GM03348 (cell line): ENCODE results near the gene TSHZ1.
A peak's percentile ranks its signal among the peaks of the same experiment; 100 is the strongest.

Experiments used
- DNase-seq: peaks from one replicate; pipeline ENCODE4 v3.0.0; 2012; ENCODE audit warnings: low spot score

TSHZ1 gene, protein sequence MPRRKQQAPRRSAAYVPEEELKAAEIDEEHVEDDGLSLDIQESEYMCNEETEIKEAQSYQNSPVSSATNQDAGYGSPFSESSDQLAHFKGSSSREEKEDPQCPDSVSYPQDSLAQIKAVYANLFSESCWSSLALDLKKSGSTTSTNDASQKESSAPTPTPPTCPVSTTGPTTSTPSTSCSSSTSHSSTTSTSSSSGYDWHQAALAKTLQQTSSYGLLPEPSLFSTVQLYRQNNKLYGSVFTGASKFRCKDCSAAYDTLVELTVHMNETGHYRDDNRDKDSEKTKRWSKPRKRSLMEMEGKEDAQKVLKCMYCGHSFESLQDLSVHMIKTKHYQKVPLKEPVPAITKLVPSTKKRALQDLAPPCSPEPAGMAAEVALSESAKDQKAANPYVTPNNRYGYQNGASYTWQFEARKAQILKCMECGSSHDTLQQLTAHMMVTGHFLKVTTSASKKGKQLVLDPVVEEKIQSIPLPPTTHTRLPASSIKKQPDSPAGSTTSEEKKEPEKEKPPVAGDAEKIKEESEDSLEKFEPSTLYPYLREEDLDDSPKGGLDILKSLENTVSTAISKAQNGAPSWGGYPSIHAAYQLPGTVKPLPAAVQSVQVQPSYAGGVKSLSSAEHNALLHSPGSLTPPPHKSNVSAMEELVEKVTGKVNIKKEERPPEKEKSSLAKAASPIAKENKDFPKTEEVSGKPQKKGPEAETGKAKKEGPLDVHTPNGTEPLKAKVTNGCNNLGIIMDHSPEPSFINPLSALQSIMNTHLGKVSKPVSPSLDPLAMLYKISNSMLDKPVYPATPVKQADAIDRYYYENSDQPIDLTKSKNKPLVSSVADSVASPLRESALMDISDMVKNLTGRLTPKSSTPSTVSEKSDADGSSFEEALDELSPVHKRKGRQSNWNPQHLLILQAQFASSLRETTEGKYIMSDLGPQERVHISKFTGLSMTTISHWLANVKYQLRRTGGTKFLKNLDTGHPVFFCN (N-terminal part only)

DNA sequence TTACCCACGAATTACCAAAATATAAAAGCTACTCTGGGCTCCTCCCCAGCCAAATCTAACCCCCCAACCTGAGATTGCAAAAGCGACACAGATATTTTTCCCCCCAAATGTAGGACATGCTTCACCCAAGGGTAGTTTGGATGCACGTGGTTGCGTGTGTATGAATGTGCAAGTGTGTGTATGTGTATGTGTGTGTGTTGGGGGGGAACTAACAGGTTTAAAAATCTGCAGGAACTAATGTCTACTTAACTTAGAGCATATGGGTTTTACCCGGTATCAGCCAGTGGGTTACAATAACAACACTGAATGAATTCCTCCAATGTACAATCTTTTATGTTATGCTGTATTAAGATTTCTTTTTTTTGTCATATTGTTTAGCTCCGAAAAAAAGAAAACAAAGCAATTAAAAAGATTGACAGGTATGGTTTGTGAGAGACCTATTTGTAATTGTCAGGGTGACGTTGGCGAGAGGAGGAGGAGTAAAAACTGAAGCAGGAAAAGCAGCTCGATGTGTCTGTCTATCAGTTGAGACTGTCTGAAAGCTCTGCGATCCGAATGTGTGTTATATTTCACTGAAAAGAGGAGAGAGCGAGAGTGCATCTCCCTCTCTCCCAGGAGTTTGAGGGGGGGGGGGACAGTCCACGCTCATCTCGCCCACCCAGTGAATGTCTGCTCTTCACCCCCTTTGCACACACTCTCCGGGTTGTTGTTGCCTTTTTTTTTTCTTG, at the start of gene TSHZ1:
TSHZ1 (plus strand) TSS at position 524 of the 728 bp plus-strand sequence. CDS start 1,080 bp downstream, outside the sequence.
- DNase-seq: peak; percentile 79

DNA sequence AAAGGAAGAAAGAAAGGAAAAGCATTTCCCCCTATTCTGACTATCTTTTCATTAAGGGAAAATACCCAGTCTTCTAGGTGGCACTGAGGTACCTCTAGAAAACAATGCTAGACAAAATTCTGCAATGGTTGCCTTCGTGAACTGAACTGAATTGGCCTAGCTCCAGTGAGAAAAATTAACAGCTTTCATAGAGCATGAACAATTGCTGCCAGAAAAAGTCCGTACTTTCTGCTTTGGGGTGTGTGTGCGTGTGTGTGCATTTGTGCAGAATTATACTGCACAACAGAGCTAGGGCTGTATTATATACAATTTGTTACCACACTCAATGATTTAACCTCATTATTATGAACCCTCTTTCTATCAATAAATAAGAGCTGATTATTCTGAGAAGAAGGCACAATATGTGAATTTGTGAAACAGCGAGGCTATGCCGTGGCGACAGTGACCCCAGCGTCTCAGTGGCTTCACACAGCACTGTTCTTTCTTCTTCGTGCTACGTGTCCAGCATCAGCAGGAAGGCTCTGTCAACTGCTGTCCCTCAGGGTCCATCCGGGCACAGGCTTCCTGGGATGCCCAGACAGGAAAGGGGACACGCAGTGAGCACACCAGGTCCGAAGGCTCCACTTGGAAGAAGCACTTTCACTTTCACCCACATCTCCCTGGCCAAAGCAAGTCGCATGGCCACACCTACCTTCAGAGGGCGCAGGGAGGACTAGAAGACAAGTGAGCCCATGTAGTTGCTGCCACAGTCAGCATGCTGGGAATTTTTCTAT, 49.2 kb upstream of the TSHZ1 start:
- peak; percentile 59 for DNase-seq

DNA sequence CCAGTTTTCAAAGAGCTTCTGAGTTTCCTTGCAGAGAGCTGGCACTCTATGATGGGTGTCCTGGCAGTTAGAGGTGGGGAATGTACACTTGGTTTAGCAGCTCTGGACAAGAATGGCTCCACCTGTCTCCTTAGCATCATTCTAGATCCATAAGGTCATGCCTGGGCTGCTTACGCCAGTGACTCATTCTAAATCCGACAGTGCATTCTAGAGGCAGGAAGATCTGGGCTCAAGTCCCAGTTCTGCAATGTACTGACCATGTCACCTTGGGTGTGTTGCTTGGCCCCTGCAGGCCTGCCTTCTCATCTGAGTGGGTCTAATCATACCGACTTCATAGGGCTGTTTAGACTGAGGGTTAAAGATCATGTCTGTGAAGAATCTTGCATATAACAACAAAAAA, 48.1 kb upstream of the TSHZ1 start:
- no peak for DNase-seq

DNA sequence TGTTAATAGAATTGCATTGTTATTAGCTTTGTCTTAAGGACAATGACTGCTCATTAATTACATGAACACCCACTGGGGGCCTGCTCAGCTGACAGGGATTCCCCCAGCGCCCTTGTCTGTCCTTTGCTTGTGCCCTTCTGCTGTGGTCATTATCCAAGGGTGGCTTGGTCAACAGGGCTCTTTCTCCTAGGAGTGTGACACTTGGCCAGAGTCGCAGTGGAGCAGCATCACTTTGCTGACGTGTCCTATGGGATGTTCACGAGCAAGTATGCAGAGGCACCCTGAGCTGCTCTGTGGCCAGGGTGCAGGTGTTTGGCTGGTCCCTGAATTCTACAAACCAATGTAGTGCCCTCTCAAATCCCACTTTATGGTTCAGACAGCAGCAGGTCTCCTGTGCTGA, 47.6 kb upstream of the TSHZ1 start:
- DNase-seq: no peak

DNA sequence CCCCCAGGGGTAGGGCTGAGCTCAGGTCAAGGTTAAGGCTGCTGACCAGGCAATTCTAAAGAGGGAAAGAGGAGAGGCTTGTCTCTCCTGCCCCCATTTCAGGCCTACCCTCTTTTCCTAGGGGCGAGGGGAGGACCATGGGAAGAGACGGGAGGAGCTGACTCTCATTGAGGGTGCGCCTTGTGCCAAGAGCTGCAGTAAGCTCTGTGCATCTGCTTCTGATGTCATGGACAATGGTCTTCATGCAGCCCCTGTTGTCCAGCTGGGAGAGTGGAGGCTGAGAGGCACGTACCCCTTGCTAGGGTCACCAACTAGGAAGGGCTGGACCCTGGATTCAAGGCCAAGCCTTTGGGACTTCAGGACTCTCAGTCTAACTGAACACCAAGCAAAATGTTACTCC, 46.9 kb upstream of the TSHZ1 start:
- no peak for DNase-seq

DNA sequence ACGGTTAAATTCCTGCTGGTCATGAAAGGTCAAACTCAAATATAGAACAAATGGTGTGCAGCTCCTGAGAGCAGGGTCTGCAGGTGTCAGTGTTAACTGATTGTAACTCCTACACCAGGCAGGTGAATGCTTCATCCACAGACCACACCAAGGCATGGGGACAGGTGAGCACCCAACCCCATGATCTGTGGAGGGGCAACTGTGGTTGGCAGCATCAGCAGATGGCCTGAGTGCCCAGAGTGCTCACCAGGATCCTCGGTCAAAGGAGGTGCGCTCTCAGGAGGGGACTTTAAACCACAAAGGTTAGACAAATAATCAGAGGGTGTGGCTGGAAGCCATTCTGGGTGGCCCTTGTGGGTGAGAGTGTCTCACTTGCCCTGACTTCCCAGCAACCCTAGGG, 46.1 kb upstream of the TSHZ1 start:
- no peak for DNase-seq

DNA sequence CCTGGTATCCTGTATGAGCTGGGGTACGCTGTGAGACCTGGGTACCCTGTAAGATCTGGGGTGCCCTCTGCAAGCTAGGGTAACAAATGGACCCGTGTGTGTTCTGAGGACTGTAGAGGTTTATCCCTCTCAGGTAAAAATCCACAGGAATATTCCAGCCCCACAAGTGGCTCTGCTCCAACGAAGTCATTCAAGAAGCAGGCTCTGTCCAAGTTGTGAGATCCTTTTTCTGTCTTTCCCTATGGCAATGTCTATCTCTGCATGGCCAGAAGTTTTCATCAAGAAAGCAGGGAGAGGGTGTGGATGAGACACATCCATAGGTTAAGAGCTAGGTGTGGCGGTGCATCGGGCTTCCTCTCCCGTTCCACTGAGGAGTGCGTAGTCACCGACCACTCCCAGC, 44.7 kb upstream of the TSHZ1 start:
- DNase-seq: no peak

DNA sequence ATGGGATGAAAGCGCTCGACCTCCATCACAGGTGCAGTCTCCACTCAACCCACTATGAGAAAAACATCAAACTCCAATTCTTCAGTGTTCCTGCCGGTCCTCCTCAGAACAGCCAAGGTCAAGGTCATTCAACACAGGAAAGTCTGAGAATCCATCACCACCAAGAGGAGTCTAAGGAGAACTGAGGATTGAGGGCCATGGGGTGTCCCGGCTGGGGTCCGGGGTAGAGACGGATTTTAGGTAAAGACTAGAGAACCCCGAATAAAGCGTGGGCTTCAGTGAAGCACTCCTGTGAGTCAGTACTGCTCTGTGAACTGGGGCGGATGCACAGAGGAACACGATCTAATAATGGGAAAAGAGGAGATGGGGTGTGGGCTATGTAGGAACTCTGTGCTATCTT, 43.5 kb upstream of the TSHZ1 start:
- DNase-seq: no peak

DNA sequence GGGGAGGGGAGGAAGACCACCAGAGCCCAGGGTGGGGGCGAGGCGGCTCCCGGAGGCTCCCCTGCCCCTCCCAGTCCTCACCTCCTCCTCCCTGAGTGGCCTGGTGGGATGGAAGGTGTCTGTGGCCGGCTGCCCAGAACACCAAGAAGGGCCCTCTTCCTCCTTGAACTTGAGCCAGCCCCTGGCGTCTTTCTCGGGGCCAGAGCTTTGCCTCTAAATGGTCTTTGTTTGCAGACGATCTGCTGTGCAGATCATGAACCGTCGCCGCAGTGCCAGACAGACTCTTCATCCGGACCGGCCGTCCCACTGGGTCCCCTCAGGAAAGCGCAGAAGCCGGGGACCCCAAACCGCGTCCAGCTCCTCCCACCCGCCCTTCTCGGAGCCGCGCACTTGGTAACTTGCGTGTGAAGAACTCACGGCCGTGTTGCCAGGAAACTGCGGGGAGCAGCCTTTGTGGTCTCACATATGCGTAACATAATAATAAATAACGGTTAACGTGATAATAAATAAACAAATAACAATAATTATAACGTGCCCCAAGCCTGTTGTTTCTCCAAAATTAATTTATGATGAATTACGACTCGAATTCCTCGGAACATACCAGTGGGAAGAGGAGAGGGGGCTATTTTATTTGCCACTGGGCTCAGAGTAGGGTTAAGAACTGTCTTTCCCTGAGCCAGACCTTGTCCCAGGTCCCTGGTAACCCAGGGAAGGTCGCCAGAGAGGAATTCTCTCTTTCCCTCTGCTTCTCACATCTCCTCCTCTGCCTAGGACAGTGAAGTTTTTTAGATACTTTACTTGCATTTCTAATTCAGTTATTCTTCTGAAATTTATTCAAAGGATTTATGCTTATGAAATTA, 42.6 kb upstream of the TSHZ1 start:
- no peak for DNase-seq

DNA sequence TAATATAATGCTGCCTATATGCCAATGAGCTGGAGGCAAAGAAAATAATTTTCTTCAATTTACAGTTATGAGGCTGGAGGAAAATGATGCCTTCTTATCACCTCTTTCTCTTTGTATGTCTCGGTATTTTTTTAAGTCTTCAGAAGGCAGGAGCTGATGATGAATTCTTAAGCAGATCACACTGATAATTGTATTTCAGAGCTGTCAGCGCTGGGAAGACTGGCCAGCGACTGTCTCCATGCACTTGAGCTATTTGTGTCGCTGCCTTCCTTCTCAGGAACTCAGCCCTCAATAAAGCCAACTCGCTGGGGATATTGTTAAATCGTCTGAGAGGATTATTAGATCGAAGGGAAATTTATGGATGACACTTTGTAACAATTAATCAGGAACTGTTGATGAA, 42.0 kb upstream of the TSHZ1 start:
- no peak for DNase-seq

DNA sequence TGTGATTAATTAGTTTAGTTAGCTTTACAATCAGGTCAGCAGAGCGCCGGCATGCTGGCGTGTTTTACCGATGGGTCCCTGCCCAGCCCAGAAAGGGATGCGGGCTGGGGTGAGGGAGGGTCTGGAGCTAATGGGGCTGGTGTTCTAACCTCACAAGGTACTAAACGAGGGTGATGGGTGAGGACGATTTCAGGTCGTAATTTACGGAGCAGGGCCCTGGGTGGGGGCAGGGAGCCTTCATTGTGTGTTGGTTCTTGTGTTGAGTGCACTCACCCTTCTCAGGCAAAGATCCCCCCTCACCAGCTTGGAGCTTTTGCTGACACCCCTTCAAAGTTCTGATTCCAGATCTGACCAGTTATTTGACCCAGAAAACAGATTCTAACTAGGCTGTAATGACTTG, 41.2 kb upstream of the TSHZ1 start:
- DNase-seq: no peak

DNA sequence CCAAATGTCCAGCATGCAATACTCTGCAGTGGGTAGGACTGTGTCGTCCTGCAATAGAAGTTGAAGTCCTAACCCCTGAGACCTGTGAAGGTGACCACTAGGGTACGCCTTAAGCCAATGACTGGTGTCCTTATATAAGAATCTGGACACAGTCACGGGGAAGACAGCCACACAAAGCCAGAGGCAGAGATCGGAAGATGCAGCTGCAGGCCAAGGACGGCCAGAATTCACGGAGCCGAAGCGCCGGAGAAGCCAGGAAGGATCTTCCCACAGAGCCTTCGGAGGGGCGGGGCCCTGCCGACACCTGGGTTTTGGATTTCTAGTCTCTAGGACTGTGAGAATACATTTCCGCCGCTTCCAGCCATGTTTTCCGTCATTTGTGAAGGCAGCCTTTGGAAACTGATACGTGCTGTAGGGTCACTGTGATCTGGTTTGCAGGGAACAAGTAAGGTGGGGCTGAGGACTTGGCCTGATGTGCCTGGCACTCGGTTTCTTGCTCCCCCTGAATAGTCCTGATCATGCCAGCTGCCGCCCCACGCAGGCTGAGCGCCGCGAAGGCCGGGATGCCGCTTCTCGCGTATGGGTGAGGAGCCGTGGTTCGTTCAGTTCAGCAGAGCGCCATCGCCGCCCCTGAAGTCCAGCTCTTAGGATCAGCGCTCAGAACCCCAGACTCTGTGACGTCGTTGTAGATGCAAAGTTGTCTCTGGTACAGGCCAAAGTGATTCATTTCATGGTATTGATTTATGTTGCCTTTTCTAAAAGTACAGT, 40.4 kb upstream of the TSHZ1 start:
- no peak for DNase-seq

DNA sequence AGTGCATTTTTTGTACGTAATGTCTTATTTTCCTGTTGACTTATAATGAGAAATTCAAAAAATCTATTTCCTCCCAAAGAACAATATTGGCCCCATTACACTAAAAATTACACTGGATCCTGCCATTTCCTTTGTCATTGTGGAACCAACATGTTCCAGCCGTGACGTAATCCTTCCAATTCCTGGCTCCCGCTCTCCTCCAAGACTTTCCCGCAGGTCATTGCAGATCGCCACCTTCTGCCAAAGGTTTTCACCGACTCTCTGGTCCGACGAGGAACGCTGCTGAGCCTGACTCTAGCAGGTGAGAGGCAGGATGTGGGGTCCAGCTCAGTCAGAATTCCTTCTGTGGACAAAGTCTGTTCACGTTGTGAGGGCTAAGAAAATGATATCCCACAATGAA, 39.7 kb upstream of the TSHZ1 start:
- DNase-seq: no peak

DNA sequence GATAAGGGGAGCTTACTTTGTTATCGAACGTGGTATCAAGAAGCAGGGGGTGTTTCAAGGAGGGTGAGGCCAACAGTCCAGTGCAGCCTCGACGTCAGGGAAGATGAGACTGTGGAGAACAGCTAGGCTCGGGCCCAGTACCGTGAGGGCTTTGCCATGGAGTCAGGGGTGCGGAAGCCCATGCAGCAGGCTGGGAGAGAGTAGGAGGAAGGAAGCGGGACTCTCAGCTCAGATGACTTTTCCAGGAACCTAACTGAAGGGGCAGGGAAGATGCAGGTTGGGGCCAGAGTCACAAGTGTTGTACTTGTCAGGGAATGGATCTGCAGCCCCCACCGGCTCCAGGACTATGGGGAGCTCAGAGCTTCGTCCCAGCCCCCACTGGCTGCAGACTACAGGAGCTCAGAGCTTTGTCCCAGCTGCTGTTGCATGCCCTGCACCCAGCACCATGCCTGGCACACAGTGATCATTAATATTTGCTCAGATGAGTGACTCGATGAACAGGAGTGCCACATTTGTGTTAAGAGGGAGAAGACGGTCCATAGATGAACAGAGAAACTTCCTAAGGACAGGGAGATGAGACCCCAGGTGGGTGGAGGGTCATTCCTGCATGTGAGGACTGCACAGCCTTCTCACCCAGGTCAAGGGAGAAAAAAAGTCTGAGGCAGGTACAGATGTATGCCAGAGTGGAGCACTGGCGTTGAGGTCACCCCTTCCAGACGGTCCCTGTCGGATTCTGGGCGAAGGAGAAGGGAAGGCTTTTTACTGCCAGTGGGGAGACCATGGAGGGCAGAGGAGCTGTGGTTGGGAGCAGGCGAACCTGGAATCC, 38.1 kb upstream of the TSHZ1 start:
- no peak for DNase-seq

DNA sequence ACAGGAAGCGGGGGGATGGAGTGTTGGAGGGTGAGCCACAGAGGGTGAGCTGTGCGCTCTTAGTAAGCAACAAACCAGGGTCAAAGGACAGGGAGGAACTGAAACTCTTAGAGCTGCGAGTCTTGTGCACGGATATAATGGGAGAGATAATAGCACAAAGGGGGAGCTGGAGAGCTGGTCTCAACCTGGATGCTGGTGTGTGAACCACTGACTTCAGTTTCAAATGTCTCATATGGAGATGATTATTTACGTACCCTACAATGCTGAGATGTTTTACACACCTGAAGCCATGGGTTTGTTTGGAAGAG, 37.5 kb upstream of the TSHZ1 start:
- peak; percentile 24 for DNase-seq

DNA sequence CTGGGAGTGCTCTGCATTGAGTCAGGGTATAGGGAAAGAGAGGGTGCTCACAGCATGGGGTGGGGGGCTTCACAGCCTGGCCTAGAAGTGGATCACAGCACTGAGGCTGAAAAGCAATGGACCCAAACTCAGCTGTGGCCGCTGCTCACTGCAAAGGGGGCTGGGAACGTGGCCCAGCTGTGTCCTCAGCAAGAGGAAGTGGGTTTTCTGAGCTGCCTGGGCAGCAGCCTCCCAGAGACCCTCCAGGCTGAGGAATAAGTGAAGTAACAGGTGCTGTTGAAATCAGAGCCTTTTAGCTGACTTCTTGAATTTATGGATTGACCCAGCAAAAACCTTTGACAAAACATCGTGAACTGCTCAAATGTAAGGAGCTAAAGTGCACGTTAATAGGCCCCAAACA, 36.9 kb upstream of the TSHZ1 start:
- DNase-seq: no peak

DNA sequence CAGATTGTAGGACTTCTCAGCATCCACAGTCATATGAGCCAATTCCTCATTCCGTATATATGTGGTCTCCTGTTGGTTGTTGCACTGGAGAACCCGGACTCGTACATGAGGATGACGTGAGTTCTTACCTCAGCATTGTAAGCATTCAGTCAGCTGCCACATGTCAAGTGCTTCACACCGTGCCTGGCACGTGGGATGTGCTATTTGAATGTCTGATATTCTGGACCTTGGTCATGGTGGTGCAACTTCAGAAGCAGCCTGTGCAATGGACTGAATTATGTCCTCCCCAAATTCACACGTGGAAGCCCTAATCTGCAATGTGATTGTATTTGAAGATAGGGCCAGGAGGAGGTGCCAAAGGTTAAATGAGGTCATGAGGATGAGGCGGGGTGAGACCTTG, 33.7 kb upstream of the TSHZ1 start:
- no peak for DNase-seq

DNA sequence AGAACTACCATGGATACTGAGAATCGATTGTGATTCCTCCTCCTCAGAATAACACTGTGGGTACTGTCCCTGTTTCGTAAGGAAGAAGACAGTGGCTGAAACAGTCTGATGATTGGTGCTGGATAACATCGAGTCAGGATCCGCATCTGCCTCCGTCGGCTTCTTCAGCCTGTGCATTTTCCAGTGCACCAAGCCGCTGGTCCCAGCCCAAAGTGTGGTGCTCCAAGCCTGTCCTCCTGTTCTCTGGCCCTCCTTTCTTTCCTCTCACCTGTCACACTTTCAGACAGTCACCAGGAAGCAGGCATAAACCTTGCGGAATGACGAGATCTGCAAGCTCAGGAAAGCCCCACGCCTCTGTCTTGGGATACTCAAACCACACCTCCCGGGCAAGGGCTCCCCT, 32.2 kb upstream of the TSHZ1 start:
- DNase-seq: no peak
